ENCODE results near the gene KDM2B.

GRCh38 chr12:121515615-121516014 is 65.2 kb downstream of the KDM2B start:
- TF ChIP-seq CTCF (IDR thresholded peaks at IDR 0.05): no peak
- TF ChIP-seq RAD21 (IDR thresholded peaks at IDR 0.05; ENCODE audit: low read length): no peak
- TF ChIP-seq JUND (IDR thresholded peaks at IDR 0.05): no peak
- TF ChIP-seq TEAD4 (IDR thresholded peaks at IDR 0.05; ENCODE audit: borderline replicate concordance, insufficient read depth): no peak
- TF ChIP-seq ZBTB33 (IDR thresholded peaks at IDR 0.05; ENCODE audit: borderline replicate concordance, low read depth): no peak
- no peak for TF ChIP-seq MAX (IDR thresholded peaks at IDR 0.05; ENCODE audit: low read depth)
- no peak for TF ChIP-seq SIN3A (IDR thresholded peaks at IDR 0.05; ENCODE audit: borderline replicate concordance, low read depth, low read length)
- TF ChIP-seq MEF2A (IDR thresholded peaks at IDR 0.05; ENCODE audit: borderline replicate concordance, low read depth): no peak
- TF ChIP-seq YY1 (IDR thresholded peaks at IDR 0.05; ENCODE audit: low read depth): no peak

All from SK-N-SH (cell line).